Caco-2 (cell line): ENCODE results near the gene PLXNB2. TPM values are rescaled to one million over a fixed set of nuclear protein-coding genes. Genes with fewer than 3 reads are reported as not detected.
A peak's percentile ranks its signal among the peaks of the same experiment; 100 is the strongest.

Source experiments
- BruUV-seq: library from RNA; stranded (reverse); fragments of 400-500 nt; replicated peaks from 2 replicates; lab custom pipeline; 2021; lab: Mats Ljungman, UMichigan
- CTCF ChIA-PET: fragments of 300-600 bp; sonication (Branson Sonifier 250); formaldehyde crosslinking; loops from one replicate; lab custom pipeline; 2022; ENCODE audit warnings: antibody characterized with exemption; lab: Charles Lee
- POLR2A ChIA-PET: fragments of 300-600 bp; sonication (Branson Sonifier 250); formaldehyde crosslinking; loops from one replicate; lab custom pipeline; 2022; ENCODE audit warnings: antibody characterized with exemption; lab: Charles Lee
- DNase-seq, 2 experiments: peaks; one replicate each; pipeline versions ENCODE4 v3.0.0 to v3.0.0-alpha.2; 2020 to 2022
- H3K27me3 ChIP-seq: replicated peaks from 2 replicates; pipeline ENCODE4 v1.6.0; 2011; ENCODE audit warnings: low read length; ENCODE audit not compliant: control insufficient read depth, insufficient read depth
- H3K36me3 ChIP-seq: 2 replicates; pipeline ENCODE4 v1.5.1; 2011; ENCODE audit warnings: low read length; ENCODE audit not compliant: control insufficient read depth, insufficient read depth
- H3K4me1 ChIP-seq: fragments of 250-450 bp; sonication (Bioruptor Pico); 2 replicates; pipeline ENCODE4 v1.5.1; 2020; ENCODE audit warnings: mild to moderate bottlenecking
- H3K4me3 ChIP-seq: 2 replicates; pipeline ENCODE4 v1.5.1; 2011; ENCODE audit warnings: low read depth, mild to moderate bottlenecking, control low read depth, low read length
- H3K9me3 ChIP-seq: fragments of 250-450 bp; sonication (Bioruptor Pico); 2 replicates; pipeline ENCODE4 v1.5.1; 2020; ENCODE audit warnings: mild to moderate bottlenecking, moderate library complexity
- H3K27ac Mint-ChIP-seq: one replicate; pipeline ENCODE4 v1.8.0; 2022; ENCODE audit warnings: mixed read lengths; ENCODE audit not compliant: unreplicated experiment
- H3K27me3 Mint-ChIP-seq: one replicate; pipeline ENCODE4 v1.8.0; 2022; ENCODE audit warnings: mixed read lengths; ENCODE audit not compliant: insufficient read depth, unreplicated experiment
- H3K36me3 Mint-ChIP-seq: one replicate; pipeline ENCODE4 v1.8.0; 2022; ENCODE audit warnings: mild to moderate bottlenecking, mixed read lengths; ENCODE audit not compliant: insufficient read depth, unreplicated experiment
- H3K4me1 Mint-ChIP-seq: one replicate; pipeline ENCODE4 v1.8.0; 2022; ENCODE audit warnings: low read depth, mixed read lengths; ENCODE audit not compliant: unreplicated experiment
- H3K4me3 Mint-ChIP-seq: one replicate; pipeline ENCODE4 v1.8.0; 2022; ENCODE audit warnings: mild to moderate bottlenecking, moderate library complexity, mixed read lengths; ENCODE audit not compliant: unreplicated experiment
- H3K9me3 Mint-ChIP-seq: one replicate; pipeline ENCODE4 v1.8.0; 2022; ENCODE audit warnings: mixed read lengths; ENCODE audit not compliant: unreplicated experiment
- CTCF ChIP-seq, 2 experiments: fragments of 200-600 bp in 1 of 2; IDR thresholded peaks; 1 replicate in 1 of 2; 2 replicates in 1 of 2; pipeline versions ENCODE4 v1.5.1 to v1.8.0; 2011 to 2022; ENCODE audit warnings: antibody characterized with exemption in 1 of 2, control low read depth in 1 of 2, inconsistent platforms in 1 of 2, low read depth in 1 of 2, low read length in 1 of 2, mild to moderate bottlenecking in 1 of 2, moderate library complexity in 1 of 2; ENCODE audit not compliant: insufficient read depth in 1 of 2, severe bottlenecking in 1 of 2, unreplicated experiment in 1 of 2
- intact Hi-C: fragments of 100-400 bp; cut with micrococcal nuclease; formaldehyde crosslinking; loops from one replicate; pipeline ENCODE4 v1.10.0; 2022; ENCODE audit not compliant: unreplicated experiment
- total RNA-seq: library from RNA; stranded (reverse); gene quantifications from 2 replicates; pipeline ENCODE4 v1.2.3, GENCODE V29; 2022

The PLXNB2 gene
- total RNA-seq, 1 experiment from 2014 or later = 260 TPM

GRCh38 chr22:50293441-50294318, 13.8 kb downstream of the PLXNB2 start:
- no peaks in the 10 kb centered on the region for H3K9me3 Mint-ChIP-seq
- peaks cover 45% of the 10 kb centered on the region for H3K4me1 ChIP-seq
- H3K36me3 ChIP-seq = peaks cover 8% of the 10 kb centered on the region
- no peaks in the 10 kb centered on the region for H3K27me3 ChIP-seq
- H3K36me3 Mint-ChIP-seq = peaks cover 14% of the 10 kb centered on the region
- intact Hi-C loops = no loop called here
- no peaks in the 10 kb centered on the region for H3K27me3 Mint-ChIP-seq
- ChIA-PET CTCF (interaction anchor here (0.6 to 1.5 kb wide), 12 partner anchors 9 to 326 kb away, joined by 3 to 13 read pairs (median 3); partner anchors contain the start of genes DENND6B, NCAPH2 and SCO2), POLR2A (interaction anchor here (0.6 to 1.9 kb wide), 13 partner anchors 9 to 238 kb away, joined by 3 to 25 read pairs (median 6); partner anchors contain the start of genes DENND6B, HDAC10 and PLXNB2)
- H3K4me1 Mint-ChIP-seq = peaks cover 16% of the 10 kb centered on the region
- H3K27ac Mint-ChIP-seq = peak overlapping the region; percentile 90
- H3K4me3 ChIP-seq = peak overlapping the region; percentile 46
- TF ChIP-seq CTCF (IDR thresholded peaks at IDR 0.05; ENCODE audit: insufficient read depth in 1 of 2, low read depth in 1 of 2, low read length in 1 of 2, severe bottlenecking in 1 of 2, unreplicated experiment in 1 of 2) = no peak
- no peaks in the 10 kb centered on the region for H3K9me3 ChIP-seq
- peak overlapping the region; percentile 75 for H3K4me3 Mint-ChIP-seq
- no TSS peak for BruUV-seq
- DNase-seq = peak; percentile 90 to 92

- Mint-ChIP-seq H3K27me3 (no peaks in the 10 kb centered on the region), H3K9me3 (no peaks in the 10 kb centered on the region), H3K4me3 (peak overlapping the region; percentile 75), H3K27ac (peak overlapping the region; percentile 90), H3K4me1 (peaks cover 11% of the 10 kb centered on the region), H3K36me3 (peaks cover 22% of the 10 kb centered on the region)
- H3K4me1 ChIP-seq = peaks cover 39% of the 10 kb centered on the region
- H3K36me3 ChIP-seq = peaks cover 9% of the 10 kb centered on the region
- H3K9me3 ChIP-seq = no peaks in the 10 kb centered on the region
- intact Hi-C loops = no loop called here
- no peak for TF ChIP-seq CTCF (IDR thresholded peaks at IDR 0.05; ENCODE audit: insufficient read depth in 1 of 2, low read depth in 1 of 2, low read length in 1 of 2, severe bottlenecking in 1 of 2, unreplicated experiment in 1 of 2)
- peak overlapping the region; percentile 46 for H3K4me3 ChIP-seq
- CTCF ChIA-PET = interaction anchor here (0.6 to 1.5 kb wide), 6 partner anchors 10 to 327 kb away, joined by 3 to 13 read pairs (median 3); partner anchors contain the start of gene SCO2
- DNase-seq = no peak
- H3K27me3 ChIP-seq = no peaks in the 10 kb centered on the region
- POLR2A ChIA-PET = interaction anchor here (0.6 to 1.9 kb wide), 9 partner anchors 8 to 222 kb away, joined by 3 to 25 read pairs (median 6); partner anchors contain the start of genes DENND6B, HDAC10 and PLXNB2
- BruUV-seq = TSS peak; percentile 15
Observed at GRCh38 chr22:50292643-50293440, 14.6 kb downstream of the PLXNB2 start.
